Ectodermal cell (in vitro differentiated cells): ENCODE data around the gene SCAPER.
"Not testable (repeated sequence)": the region's sequence is repeated elsewhere in the genome, so short reads cannot be mapped to it uniquely, and the experiment has no call there.

Experiments used
- H3K27ac ChIP-seq: 2 replicates; pipeline ENCODE4 v1.7.0; 2013; ENCODE audit warnings: mild to moderate bottlenecking, low read depth, low read length; ENCODE audit not compliant: insufficient read depth, poor library complexity, severe bottlenecking
- H3K27me3 ChIP-seq: 2 replicates; pipeline ENCODE4 v1.7.0; 2013; ENCODE audit warnings: mild to moderate bottlenecking, low read length; ENCODE audit not compliant: insufficient read depth, control insufficient read depth, poor library complexity, severe bottlenecking
- H3K36me3 ChIP-seq: one replicate; pipeline ENCODE4 v1.7.0; 2013; ENCODE audit warnings: low read length; ENCODE audit not compliant: control insufficient read depth, insufficient read depth
- H3K4me1 ChIP-seq: one replicate; pipeline ENCODE4 v1.7.0; 2013; ENCODE audit warnings: low read length; ENCODE audit not compliant: control insufficient read depth, insufficient read depth
- H3K4me3 ChIP-seq: 2 replicates; pipeline ENCODE4 v1.7.0; 2013; ENCODE audit warnings: low read depth, low read length, control low read depth; ENCODE audit not compliant: insufficient read depth
- H3K9me3 ChIP-seq: 2 replicates; pipeline ENCODE4 v1.7.0; 2013; ENCODE audit warnings: mild to moderate bottlenecking, low read length, moderate library complexity; ENCODE audit not compliant: control insufficient read depth
- WGBS, 2 experiments: methylation state at CpG; one replicate each; pipeline ENCODE4 v1.1.7; 2013; ENCODE audit warnings: missing lambda C conversion rate in 2 of 2; 5-methylcytosine and 5-hydroxymethylcytosine counted together

The SCAPER gene

GRCh38 chr15:76430711-76431110, 474.4 kb downstream of the SCAPER start:
- not testable (repeated sequence) for H3K27me3 ChIP-seq, H3K4me3 ChIP-seq, H3K27ac ChIP-seq, H3K9me3 ChIP-seq, H3K36me3 ChIP-seq
- 93 to 100% methylated on average over 2 of the region's 2 CpGs for WGBS, 2 experiments
- peaks cover 14% of the 10 kb centered on the region for H3K4me1 ChIP-seq

- Histone ChIP-seq H3K9me3 (peaks cover 3% of the 10 kb centered on the region), H3K36me3 (peaks cover 3% of the 10 kb centered on the region), H3K4me3 (no peak overlapping the region), H3K4me1 (peaks cover 14% of the 10 kb centered on the region), H3K27me3 (no peaks in the 10 kb centered on the region), H3K27ac (no peak overlapping the region)
- 73 to 76% methylated on average over 4 of the region's 4 CpGs for WGBS, 2 experiments
Measured at GRCh38 chr15:76429661-76430060, 475.5 kb downstream of the SCAPER start.

DNA sequence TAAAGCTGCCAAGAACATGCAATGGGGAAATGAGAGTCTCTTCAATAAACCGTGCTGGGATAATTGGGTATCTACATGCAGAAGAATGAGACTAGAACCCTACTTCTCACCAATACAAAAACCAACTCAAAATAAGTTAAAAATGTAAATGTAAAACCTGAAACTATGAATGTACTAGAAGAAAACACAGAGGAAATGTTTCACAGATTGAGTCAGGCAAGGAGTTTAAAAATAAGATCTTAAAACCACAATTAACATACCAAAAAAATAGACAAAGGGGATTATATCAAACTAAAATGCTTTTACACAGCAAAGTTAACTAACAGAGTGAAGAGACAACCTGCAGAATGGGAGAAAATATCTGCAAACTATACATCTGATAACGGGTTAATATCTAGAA, 478.2 kb downstream of the SCAPER start:
- Histone ChIP-seq H3K27ac (no peak overlapping the region), H3K36me3 (peaks cover 3% of the 10 kb centered on the region), H3K27me3 (no peaks in the 10 kb centered on the region), H3K4me3 (no peak overlapping the region), H3K4me1 (peaks cover 6% of the 10 kb centered on the region), H3K9me3 (peaks cover 3% of the 10 kb centered on the region)
- 90 to 96% methylated on average over 1 to 2 of the region's 2 CpGs for WGBS, 2 experiments

- H3K27me3 ChIP-seq, result no peaks in the 10 kb centered on the region
- H3K27ac ChIP-seq, result no peak overlapping the region
- H3K36me3 ChIP-seq, result no peaks in the 10 kb centered on the region
- H3K9me3 ChIP-seq, result no peaks in the 10 kb centered on the region
- 87 to 93% methylated on average over 2 of the region's 2 CpGs for WGBS, 2 experiments
- no peak overlapping the region for H3K4me3 ChIP-seq
- no peaks in the 10 kb centered on the region for H3K4me1 ChIP-seq
Measured at GRCh38 chr15:76418352-76419140, 486.6 kb downstream of the SCAPER start.

- 71 to 82% methylated on average over 1 of the region's 1 CpG for WGBS, 2 experiments
- H3K4me1 ChIP-seq, result no peaks in the 10 kb centered on the region
- peaks cover 2% of the 10 kb centered on the region for H3K9me3 ChIP-seq
- no peak overlapping the region for H3K27ac ChIP-seq
- H3K36me3 ChIP-seq, result no peaks in the 10 kb centered on the region
- no peak overlapping the region for H3K4me3 ChIP-seq
- H3K27me3 ChIP-seq, result no peaks in the 10 kb centered on the region
Measured at GRCh38 chr15:76401285-76401684, 503.9 kb downstream of the SCAPER start.

- H3K9me3 ChIP-seq, result peaks cover 2% of the 10 kb centered on the region
- no peak overlapping the region for H3K4me3 ChIP-seq
- H3K36me3 ChIP-seq, result no peaks in the 10 kb centered on the region
- no peaks in the 10 kb centered on the region for H3K27me3 ChIP-seq
- no peak overlapping the region for H3K27ac ChIP-seq
- WGBS, 2 experiments, result 70 to 91% methylated on average over 1 of the region's 1 CpG
- H3K4me1 ChIP-seq, result no peaks in the 10 kb centered on the region
Measured at GRCh38 chr15:76398317-76399104, 506.6 kb downstream of the SCAPER start.

DNA sequence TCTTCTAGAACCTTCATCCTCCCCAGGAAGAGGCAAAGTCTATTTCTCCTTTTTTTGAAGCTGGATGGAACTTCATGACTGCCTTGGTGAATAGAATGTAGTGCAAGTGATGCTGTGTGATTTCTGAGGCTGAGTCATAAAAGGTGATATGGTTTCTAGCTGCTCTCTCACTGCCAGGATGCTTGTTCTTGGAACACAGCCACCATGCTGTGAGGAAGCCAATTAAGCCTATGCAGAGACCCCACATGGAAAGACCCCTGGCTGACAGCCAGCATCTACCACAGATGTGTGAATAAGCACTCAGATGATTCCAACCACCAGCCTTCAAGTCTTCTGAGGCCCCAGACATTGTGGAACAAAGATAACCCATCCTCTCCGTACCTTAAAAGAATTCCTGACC, 511.5 kb downstream of the SCAPER start:
- Histone ChIP-seq H3K36me3 (no peaks in the 10 kb centered on the region), H3K27ac (no peak overlapping the region), H3K4me3 (no peak overlapping the region), H3K4me1 (no peaks in the 10 kb centered on the region), H3K9me3 (peaks cover 2% of the 10 kb centered on the region), H3K27me3 (no peaks in the 10 kb centered on the region)
- WGBS, 2 experiments, result 78 to 100% methylated on average over 1 of the region's 1 CpG

DNA sequence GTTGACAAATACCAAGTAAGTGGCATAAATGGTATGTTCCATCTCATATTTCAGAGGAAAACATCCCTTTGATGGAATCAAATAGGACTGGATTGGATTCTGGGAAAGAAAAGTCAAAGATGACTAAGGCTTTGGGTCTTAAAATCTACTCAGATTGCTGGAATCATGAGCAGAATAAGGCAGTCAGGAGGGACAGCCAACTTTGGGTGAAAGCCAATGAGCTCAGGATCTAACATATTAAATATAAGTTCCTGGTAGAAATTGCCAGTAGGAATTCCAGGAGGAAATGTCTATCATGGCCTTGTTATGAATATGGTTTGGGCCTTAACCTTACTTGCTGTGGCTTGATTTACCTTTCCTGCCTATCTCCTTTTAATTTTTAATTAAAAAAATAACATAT, 513.3 kb downstream of the SCAPER start:
- no peak overlapping the region for H3K4me3 ChIP-seq
- H3K36me3 ChIP-seq, result no peaks in the 10 kb centered on the region
- no peak overlapping the region for H3K27ac ChIP-seq
- H3K4me1 ChIP-seq, result no peaks in the 10 kb centered on the region
- peaks cover 2% of the 10 kb centered on the region for H3K9me3 ChIP-seq
- no peaks in the 10 kb centered on the region for H3K27me3 ChIP-seq

GRCh38 chr15:76391309-76391708, 513.8 kb downstream of the SCAPER start:
- no peak overlapping the region for H3K4me3 ChIP-seq
- no peak overlapping the region for H3K27ac ChIP-seq
- 92 to 98% methylated on average over 3 of the region's 3 CpGs for WGBS, 2 experiments
- H3K9me3 ChIP-seq, result no peaks in the 10 kb centered on the region
- H3K4me1 ChIP-seq, result no peaks in the 10 kb centered on the region
- no peaks in the 10 kb centered on the region for H3K36me3 ChIP-seq
- H3K27me3 ChIP-seq, result no peaks in the 10 kb centered on the region

GRCh38 chr15:76390571-76390970, 514.6 kb downstream of the SCAPER start:
- Histone ChIP-seq H3K9me3 (no peaks in the 10 kb centered on the region), H3K27me3 (no peaks in the 10 kb centered on the region), H3K27ac (no peak overlapping the region), H3K36me3 (no peaks in the 10 kb centered on the region), H3K4me3 (no peak overlapping the region), H3K4me1 (no peaks in the 10 kb centered on the region)
